ENCODE measurements around the gene NFIA. TPM values are rescaled to one million over a fixed set of nuclear protein-coding genes. Genes with fewer than 3 reads are reported as not detected.

NFIA gene
- total RNA-seq, 1 experiment from 2014 or later: 12.7 TPM

GRCh38 chr1:61397935-61398334, 315.6 kb downstream of the NFIA start:
- Histone ChIP-seq H2AFZ (ENCODE audit: low read length) (no peak overlapping the region), H3K36me3 (ENCODE audit: low read depth, low read length) (no peaks in the 10 kb centered on the region), H4K20me1 (ENCODE audit: low read length) (no peaks in the 10 kb centered on the region), H3K4me2 (ENCODE audit: low read length) (no peak overlapping the region), H3K4me1 (ENCODE audit: insufficient read depth, low read length) (no peaks in the 10 kb centered on the region), H3K79me2 (ENCODE audit: low read length) (no peaks in the 10 kb centered on the region), H3K27me3 (ENCODE audit: low read length) (no peaks in the 10 kb centered on the region), H3K4me3 (ENCODE audit: low read length) (no peak overlapping the region), H3K27ac (ENCODE audit: low read length) (no peak overlapping the region), H3K9me2 (replicated peaks; ENCODE audit: low read length) (no peaks in the 10 kb centered on the region), H3K9ac (ENCODE audit: low read length) (no peak overlapping the region), H3F3A (ENCODE audit: low read length, unreplicated experiment) (no peaks in the 10 kb centered on the region), H3K9me3 (ENCODE audit: low read length) (no peaks in the 10 kb centered on the region)
- no peak for TF ChIP-seq EZH2phosphoT487 (IDR thresholded peaks at IDR 0.05; ENCODE audit: borderline replicate concordance, low read length)
- no peak for TF ChIP-seq EZH2 (IDR thresholded peaks at IDR 0.05; ENCODE audit: low read length, unreplicated experiment)
- no peak for TF ChIP-seq CTCF (conservative IDR thresholded peaks at IDR 0.05; ENCODE audit: low read depth, low read length)
- no TSS peak for BruUV-seq (replicated peaks)
- no peak for ATAC-seq
- no peak for DNase-seq
- ChIA-PET CTCF (interaction anchor here (0.7 kb wide), 1 partner anchor 48 kb away, joined by 4 read pairs; no protein-coding TSS in a partner anchor), POLR2A (ENCODE audit: unreplicated experiment) (no interaction called here)
- intact Hi-C loops (cut with micrococcal nuclease): loop anchor here (1.0 kb wide), 1 partner anchor 14 kb away; no protein-coding TSS in a partner anchor

GRCh38 chr1:61399199-61399598, 316.8 kb downstream of the NFIA start:
- H3K4me2 ChIP-seq (ENCODE audit: low read length): no peak overlapping the region
- H3F3A ChIP-seq (ENCODE audit: low read length, unreplicated experiment): no peaks in the 10 kb centered on the region
- no peaks in the 10 kb centered on the region for H3K9me3 ChIP-seq (ENCODE audit: low read length)
- H3K4me3 ChIP-seq (ENCODE audit: low read length): no peak overlapping the region
- no peak overlapping the region for H3K9ac ChIP-seq (ENCODE audit: low read length)
- no peaks in the 10 kb centered on the region for H3K27me3 ChIP-seq (ENCODE audit: low read length)
- ChIA-PET POLR2A (ENCODE audit: unreplicated experiment) (interaction anchor here (0.7 kb wide), 1 partner anchor 409 kb away, joined by 3 read pairs; no protein-coding TSS in a partner anchor), CTCF (no interaction called here)
- H3K4me1 ChIP-seq (ENCODE audit: insufficient read depth, low read length): no peaks in the 10 kb centered on the region
- no peak overlapping the region for H3K27ac ChIP-seq (ENCODE audit: low read length)
- no peaks in the 10 kb centered on the region for H3K79me2 ChIP-seq (ENCODE audit: low read length)
- H3K36me3 ChIP-seq (ENCODE audit: low read depth, low read length): no peaks in the 10 kb centered on the region
- H2AFZ ChIP-seq (ENCODE audit: low read length): no peak overlapping the region
- TF ChIP-seq CTCF (conservative IDR thresholded peaks at IDR 0.05; ENCODE audit: low read depth, low read length) (no peak), EZH2 (IDR thresholded peaks at IDR 0.05; ENCODE audit: low read length, unreplicated experiment) (no peak), EZH2phosphoT487 (IDR thresholded peaks at IDR 0.05; ENCODE audit: borderline replicate concordance, low read length) (no peak)
- intact Hi-C loops (cut with micrococcal nuclease): no loop called here
- ATAC-seq (no peak), DNase-seq (no peak)
- no peaks in the 10 kb centered on the region for H4K20me1 ChIP-seq (ENCODE audit: low read length)
- no peaks in the 10 kb centered on the region for H3K9me2 ChIP-seq (replicated peaks; ENCODE audit: low read length)
- BruUV-seq (replicated peaks): no TSS peak

- H3K27ac ChIP-seq (ENCODE audit: low read length): no peak overlapping the region
- no peaks in the 10 kb centered on the region for H3K27me3 ChIP-seq (ENCODE audit: low read length)
- TF ChIP-seq EZH2 (IDR thresholded peaks at IDR 0.05; ENCODE audit: low read length, unreplicated experiment): no peak
- TF ChIP-seq EZH2phosphoT487 (IDR thresholded peaks at IDR 0.05; ENCODE audit: borderline replicate concordance, low read length): no peak
- TF ChIP-seq CTCF (conservative IDR thresholded peaks at IDR 0.05; ENCODE audit: low read depth, low read length): no peak
- BruUV-seq (replicated peaks): no TSS peak
- no peak for ATAC-seq
- no peaks in the 10 kb centered on the region for H3K9me3 ChIP-seq (ENCODE audit: low read length)
- H3K36me3 ChIP-seq (ENCODE audit: low read depth, low read length): no peaks in the 10 kb centered on the region
- no peaks in the 10 kb centered on the region for H3K9me2 ChIP-seq (replicated peaks; ENCODE audit: low read length)
- H3K4me1 ChIP-seq (ENCODE audit: insufficient read depth, low read length): no peaks in the 10 kb centered on the region
- intact Hi-C loops (cut with micrococcal nuclease): no loop called here
- no peak overlapping the region for H3K4me3 ChIP-seq (ENCODE audit: low read length)
- H2AFZ ChIP-seq (ENCODE audit: low read length): no peak overlapping the region
- no peaks in the 10 kb centered on the region for H4K20me1 ChIP-seq (ENCODE audit: low read length)
- POLR2A ChIA-PET (ENCODE audit: unreplicated experiment): no interaction called here
- H3K9ac ChIP-seq (ENCODE audit: low read length): no peak overlapping the region
- CTCF ChIA-PET: no interaction called here
- no peak for DNase-seq
- no peaks in the 10 kb centered on the region for H3F3A ChIP-seq (ENCODE audit: low read length, unreplicated experiment)
- H3K79me2 ChIP-seq (ENCODE audit: low read length): no peaks in the 10 kb centered on the region
- no peak overlapping the region for H3K4me2 ChIP-seq (ENCODE audit: low read length)
Observed at GRCh38 chr1:61400131-61400770, 317.9 kb downstream of the NFIA start.

Measured in PC-3 (cell line).